NCI-H460 (cell line): Measurements from ENCODE around the gene COQ5. TPM values are rescaled to one million over a fixed set of nuclear protein-coding genes. Genes with fewer than 3 reads are reported as not detected.
A peak's percentile ranks its signal among the peaks of the same experiment; 100 is the strongest.

Experiments
- DNase-seq: peaks from one replicate; pipeline ENCODE4 v3.0.0-alpha.2; 2016; ENCODE audit warnings: low read depth; ENCODE audit errors: extremely low read depth
- small RNA-seq, 2 experiments: library from RNA; depleted of rRNA; stranded (forward); fragments of <200 nt; gene quantifications; one replicate each; pipeline ENCODE3, GENCODE V24; 2014
- total RNA-seq: library from RNA; depleted of rRNA; stranded (reverse); fragments of >200 nt; shearing (Covaris generic); gene quantifications from 2 replicates; pipeline ENCODE4 v1.2.3, GENCODE V29; 2014; rRNA removed

COQ5 gene
- total RNA-seq, 1 experiment from 2014 or later: 55.1 TPM

GRCh38 chr12:120460157-120460556, 68.8 kb downstream of the COQ5 start:
- no peak for DNase-seq

- DNase-seq: no peak
Measured at GRCh38 chr12:120457133-120457532, 71.8 kb downstream of the COQ5 start.

- DNase-seq: no peak
Measured at GRCh38 chr12:120455302-120455701, 73.7 kb downstream of the COQ5 start.

GRCh38 chr12:120453977-120454376, 75.0 kb downstream of the COQ5 start:
- DNase-seq: peak; percentile 42

Small RNA genes lying within 50 kb of the gene (small RNA-seq; reads per million reads assigned to genes)
- 0 reads per million in 2 experiments for gene RF00019

Other genes starting within 250 kb of the COQ5 start
- gene RNU4-2, start 237.3 kb downstream of the COQ5 start, total RNA-seq: not detected in 2 replicates
- gene RNU4-1, start 235.9 kb downstream of the COQ5 start, total RNA-seq: under 0.01 TPM in 1 of 2 replicates, not detected in the other
- 0.97 and 1.7 TPM in 2 replicates for gene SIRT4, start 226.8 kb downstream of the COQ5 start, total RNA-seq
- not detected in 2 replicates for gene PLA2G1B, start 201.4 kb downstream of the COQ5 start, total RNA-seq
- 0.17 TPM in 2 replicates for gene MSI1, start 160.0 kb downstream of the COQ5 start, total RNA-seq
- 847 and 1,113 TPM in 2 replicates for gene COX6A1, start 91.0 kb downstream of the COQ5 start, total RNA-seq
- gene TRIAP1, start 82.8 kb downstream of the COQ5 start, total RNA-seq: 88.1 and 91.3 TPM in 2 replicates
- 32.8 and 35.6 TPM in 2 replicates for gene GATC, start 82.7 kb downstream of the COQ5 start, total RNA-seq
- 126 and 146 TPM in 2 replicates for gene SRSF9, start 59.4 kb downstream of the COQ5 start, total RNA-seq
- gene DYNLL1, start 33.0 kb downstream of the COQ5 start, total RNA-seq: 205 and 250 TPM in 2 replicates
- 90.8 and 94.5 TPM in 2 replicates for gene RNF10, start 5.2 kb upstream of the COQ5 start, total RNA-seq
- 42.5 and 45.6 TPM in 2 replicates for gene POP5, start 52.2 kb upstream of the COQ5 start, total RNA-seq
- gene CABP1, start 111.5 kb upstream of the COQ5 start, total RNA-seq: not detected in 2 replicates
- 76.6 and 77.4 TPM in 2 replicates for gene MLEC, start 158.0 kb upstream of the COQ5 start, total RNA-seq
- gene UNC119B, start 181.3 kb upstream of the COQ5 start, total RNA-seq: 17.9 and 18.0 TPM in 2 replicates
- 12.8 and 13.6 TPM in 2 replicates for gene ACADS, start 196.7 kb upstream of the COQ5 start, total RNA-seq